Stimulated activated CD4-positive, alpha-beta T cell treated with anti-CD3 and anti-CD28 coated beads, Interleukin-15, amount 100 ng/mL, for 1 hour (primary cell): Measurements from ENCODE around the gene ZFAND6.
"Not testable (repeated sequence)": the region's sequence is repeated elsewhere in the genome, so short reads cannot be mapped to it uniquely, and the experiment has no call there.

Experiments
- DNase-seq, 2 donors: peaks; one replicate each; pipeline ENCODE4 v3.0.0-alpha.2; 2020; ENCODE audit warnings: low read depth in 1 of 2, low spot score in 1 of 2

ZFAND6 gene

DNA sequence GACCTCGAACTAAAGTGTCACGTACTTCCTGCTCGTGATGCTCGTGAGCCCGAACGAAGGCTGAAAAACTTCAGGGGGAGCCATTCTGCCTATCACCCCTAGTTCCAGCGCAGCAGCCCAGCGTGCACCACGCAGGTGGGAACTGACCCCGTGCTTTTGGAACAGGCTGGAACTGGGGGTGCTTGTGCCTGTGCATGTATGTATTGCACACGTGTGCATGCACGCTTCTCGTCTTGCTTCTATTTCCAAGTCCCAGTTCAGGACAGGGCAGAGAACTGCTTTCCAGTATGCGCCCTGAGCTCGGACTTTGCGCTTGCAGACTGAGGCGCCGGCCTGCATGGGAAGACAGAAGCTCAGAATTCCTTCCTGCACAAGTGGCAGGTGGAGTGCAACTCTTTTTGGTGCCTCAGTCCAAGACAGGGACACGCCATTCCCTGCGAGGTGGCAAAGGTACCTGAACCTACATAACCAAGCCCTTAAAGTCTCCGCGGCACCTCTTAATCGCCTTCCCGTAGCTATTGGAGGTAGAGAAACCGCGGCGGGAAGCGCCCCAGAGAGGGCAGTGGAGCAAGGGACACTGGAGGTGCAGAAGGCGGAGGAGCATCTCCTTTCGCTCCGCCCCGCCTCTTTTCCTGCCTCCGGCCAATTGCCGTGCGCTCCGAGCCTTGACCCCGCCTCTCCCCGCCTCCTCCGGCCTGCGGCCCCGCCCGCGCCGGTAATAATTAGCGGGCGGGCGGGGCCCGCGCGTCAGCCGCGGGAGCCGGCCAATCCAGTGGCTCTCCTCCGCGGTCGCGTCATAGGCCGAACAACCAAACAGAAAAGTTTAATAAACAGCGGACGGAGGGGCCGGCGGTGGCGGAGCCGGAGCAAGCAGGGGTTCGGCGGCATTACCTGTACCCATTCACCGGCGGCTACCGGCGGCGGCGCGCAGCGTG lies at the start of gene ZFAND6:
TSS of gene ZFAND6 (plus strand) at position 826 of the 935 bp plus-strand sequence. CDS start 60,669 bp downstream, outside the sequence.
- peak; percentile 87 to 95 for DNase-seq

DNA sequence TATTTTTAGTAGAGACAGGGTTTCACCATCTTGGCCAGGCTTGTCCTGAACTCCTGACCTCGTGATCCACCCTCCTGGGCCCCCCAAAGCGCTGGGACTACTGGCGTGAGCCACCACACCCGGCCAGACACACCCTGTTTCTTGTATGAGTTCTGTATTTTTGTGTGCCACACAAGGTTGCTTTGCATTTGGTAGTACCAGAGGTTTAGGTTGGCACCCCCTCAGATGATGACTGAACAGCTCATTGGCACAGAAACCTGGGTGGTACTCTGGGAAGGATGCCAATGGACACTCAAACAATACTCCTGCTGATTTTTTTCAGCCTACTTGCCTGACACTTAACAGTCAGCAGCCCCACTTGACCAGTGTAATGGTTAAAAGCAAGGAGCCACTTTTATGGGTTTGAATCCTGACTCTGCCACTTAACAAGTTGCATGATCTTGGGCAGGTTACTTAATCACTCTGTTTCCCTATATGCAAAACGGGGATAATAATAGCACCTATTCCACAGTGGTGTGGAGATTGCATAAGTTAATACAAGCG lies 49.3 kb upstream of the ZFAND6 start:
- DNase-seq, result no peak

DNA sequence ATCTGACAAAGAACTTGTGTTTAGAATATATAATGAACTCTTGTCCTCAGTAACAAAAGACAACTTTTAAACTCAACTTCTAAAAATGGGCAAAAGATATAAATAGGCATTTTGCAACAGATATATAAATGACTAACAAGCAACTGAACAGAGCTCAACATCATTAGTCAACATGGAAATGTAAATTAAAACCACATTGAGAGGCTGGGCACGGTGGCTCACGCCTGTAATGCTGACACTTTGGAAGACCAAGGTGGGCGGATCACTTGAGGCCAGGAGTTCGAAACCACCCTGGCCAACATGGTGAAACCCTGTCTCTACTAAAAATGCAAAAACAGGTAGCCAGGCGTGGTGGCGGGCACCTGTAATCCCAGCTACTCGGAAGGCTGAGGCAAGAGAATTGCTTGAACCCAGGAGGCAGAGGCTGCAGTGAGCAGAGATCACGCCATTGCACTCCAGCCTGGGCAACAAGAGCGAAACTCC lies 48.4 kb upstream of the ZFAND6 start:
- DNase-seq, result not testable (repeated sequence)

DNA sequence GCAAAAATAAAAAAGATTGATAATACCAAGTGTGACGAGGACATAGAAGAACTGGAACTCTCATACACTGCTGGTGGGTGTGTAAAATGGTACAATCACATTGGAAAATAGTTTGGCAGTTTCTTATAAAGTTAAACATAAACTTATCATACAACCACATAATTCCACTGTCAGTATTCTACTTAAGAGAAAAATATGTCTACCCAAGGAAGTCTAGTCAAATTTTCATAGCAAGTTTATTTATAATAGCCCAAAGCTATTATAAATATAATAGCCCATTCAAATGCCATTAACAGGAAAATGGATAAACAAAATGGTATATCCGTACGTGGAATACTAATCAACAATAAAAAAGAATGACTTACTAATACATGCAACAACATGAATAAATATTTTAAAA lies 47.9 kb upstream of the ZFAND6 start:
- no peak for DNase-seq

DNA sequence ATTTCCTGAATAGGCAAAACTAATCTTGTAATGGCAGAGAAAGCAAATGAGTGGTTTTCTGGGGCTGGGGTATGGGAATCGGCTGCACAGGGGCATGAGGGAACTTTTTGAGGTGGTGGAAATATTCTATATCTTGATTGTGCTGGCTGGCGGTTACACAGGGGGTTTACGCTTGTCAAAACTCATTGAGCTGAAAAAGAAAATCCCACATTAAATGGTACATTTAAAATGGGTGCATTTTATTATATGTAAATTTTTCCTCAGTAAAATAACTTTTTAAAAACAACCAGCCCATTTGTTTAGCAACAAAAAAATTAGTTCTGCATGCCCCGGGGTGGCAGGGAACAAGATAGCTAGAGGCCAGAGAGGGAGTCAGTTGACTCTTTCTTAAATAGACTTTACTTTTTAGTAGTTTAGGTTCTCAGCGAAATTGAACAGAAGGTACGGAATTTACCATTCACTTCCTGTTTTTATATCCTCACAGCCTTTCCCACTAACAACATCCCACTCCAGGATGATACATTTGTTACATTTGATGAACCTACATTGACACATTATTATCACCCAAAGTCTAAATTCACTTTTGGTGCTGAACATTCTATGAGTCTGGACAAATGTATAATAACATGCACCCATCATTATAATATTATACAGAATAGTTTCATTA lies 47.3 kb upstream of the ZFAND6 start:
- DNase-seq, result no peak

DNA sequence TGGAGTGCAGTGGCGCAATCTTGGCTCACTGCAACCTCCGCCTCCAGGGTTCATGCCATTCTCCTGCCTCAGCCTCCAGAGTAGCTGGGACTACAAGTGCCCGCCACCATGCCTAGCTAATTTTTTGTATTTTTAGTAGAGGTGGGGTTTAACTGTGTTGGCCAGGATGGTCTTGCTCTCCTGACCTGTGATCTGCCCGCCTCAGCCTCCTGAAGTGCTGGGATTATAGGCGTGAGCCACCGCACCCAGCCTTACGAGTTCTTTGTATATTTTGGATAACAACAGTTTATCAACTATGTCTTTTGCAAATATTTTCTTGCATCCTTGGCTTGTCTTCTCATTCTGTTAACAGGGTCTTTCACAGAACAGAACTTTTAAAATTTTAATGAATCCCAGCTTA lies 45.3 kb upstream of the ZFAND6 start:
- not testable (repeated sequence) for DNase-seq

DNA sequence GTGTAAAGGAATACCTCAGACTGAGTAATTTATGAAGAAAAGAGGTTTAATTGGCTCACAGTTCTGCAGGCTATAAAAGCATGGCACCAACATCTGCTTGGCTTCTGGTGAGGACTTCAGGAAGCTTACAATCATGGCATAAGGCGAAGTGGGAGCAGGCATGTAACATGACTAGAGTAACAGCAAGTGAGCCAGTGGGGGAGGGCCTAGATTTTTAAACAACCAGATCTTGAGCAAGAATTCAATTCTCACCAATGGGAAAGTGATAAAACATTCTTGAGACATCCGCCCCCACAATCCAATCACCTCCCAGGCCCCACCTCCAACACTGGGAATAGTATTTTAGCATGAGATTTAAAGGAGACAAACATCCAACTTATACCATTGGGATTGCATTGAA lies 44.3 kb upstream of the ZFAND6 start:
- no peak for DNase-seq

DNA sequence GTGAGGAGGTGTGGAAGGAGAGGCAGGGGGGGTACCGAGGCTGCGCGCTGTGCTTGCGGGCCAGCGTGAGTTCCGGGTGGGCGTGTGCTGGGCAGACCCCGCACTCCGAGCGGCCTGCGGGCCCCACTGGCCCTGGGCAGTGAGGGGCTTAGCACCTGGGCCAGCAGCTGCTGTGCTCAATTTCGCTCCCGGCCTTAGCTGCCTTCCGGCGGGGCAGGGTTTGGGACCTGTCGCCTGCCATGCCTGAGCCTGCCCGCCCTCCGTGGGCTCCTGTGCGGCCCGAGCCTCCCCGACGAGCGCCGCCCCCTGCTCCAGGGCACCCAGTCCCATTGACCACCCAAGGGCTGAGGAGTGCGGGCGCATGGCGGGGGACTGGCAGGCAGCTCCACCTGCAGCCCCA lies 43.0 kb upstream of the ZFAND6 start:
- DNase-seq, result not testable (repeated sequence)

DNA sequence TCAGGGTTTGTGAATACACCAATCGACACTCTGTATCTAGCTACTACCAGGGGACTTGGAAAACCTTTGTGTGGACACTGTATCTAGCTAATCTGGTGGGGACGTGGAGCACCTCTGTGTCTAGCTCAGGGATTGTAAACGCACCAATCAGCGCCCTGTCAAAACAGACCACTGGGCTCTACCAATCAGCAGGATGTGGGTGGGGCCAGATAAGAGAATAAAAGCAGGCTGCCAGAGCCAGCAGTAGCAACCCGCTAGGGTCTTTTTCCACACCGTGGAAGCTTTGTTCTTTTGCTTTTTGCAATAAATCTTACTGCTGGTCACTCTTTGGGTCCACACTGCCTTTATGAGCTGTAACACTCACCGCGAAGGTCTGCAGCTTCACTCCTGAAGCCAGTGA lies 42.3 kb upstream of the ZFAND6 start:
- not testable (repeated sequence) for DNase-seq

DNA sequence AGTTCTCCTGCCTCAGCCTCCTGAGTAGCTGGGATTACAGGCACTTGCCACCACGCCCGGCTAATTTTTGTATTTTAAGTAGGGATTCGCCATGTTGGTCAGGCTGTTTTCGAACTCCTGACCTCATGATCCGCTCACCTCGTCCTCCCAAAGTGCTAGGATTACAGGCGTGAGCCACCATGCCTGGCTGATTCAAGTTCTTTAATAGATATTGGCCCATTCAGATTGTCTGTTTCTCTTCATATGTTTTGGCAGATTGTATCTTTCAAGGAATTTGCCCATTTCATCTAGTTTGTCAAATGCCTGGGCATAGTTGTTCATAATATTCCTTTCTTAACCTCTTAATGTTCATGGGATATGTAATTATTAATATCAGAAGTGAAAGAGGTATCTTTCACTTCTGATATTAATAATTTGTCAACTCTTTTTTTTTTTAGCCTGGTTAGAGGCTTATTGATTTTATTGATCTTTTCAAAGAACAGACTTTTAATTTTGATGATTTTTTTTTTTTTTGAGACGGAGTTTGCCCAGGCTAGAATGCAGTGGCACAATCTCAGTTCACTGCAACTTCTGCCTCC lies 40.2 kb upstream of the ZFAND6 start:
- no peak for DNase-seq

DNA sequence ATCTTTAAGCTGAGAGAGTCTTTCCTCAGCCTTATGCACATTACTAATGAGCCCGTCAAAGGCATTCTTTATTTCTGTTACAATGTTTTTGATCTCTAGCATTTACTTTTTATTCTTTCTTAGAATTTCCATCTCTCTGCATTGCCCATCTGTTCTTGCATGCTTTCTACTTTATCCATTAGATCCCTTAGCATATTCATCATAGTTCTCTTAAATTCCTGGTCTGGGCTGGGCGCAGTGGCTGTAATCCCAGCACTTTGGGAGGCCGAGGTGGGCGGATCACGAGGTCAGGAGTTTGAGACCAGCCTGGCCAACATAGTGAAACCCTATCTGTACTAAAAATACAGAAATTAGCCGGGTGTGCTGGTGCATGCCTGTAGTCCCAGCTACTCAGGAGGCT lies 39.3 kb upstream of the ZFAND6 start:
- not testable (repeated sequence) for DNase-seq

DNA sequence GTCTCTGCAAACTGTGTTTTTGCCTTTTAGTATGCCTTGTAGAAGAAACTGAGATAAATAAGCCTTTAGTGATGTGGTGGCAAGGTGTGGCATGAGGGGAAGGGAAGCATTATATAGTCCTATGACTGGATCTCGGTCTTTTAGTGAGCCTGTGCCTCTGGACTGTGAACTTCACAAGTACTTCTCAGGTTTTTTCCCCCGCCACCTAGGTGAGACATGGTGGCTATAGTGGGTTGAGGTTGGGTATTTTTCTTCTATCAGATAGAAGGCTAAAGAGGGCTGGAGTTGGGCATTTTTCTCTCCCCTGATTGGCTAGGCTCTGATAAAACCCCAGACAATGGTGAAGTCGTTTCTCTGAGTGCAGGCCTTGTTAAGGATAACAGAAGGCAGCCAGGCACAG lies 38.7 kb upstream of the ZFAND6 start:
- DNase-seq, result no peak

DNA sequence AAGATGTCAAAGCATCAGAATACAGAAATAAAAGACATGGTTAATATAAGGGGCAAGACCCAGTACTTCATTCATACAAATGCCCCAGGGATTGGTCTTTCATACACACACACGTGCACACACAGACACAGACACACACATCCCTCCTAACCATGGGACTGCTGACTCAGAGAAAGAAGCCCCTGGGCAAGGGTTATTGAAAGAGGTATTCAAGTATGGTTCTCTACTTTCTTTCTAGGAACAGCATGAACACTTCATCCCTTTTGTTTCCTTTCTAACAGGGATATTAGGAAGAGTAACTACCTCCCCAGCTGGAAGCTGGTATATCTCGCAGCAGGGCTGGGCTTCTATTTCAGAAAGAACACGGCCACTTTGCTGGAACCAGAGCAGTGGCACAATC lies 33.2 kb upstream of the ZFAND6 start:
- DNase-seq, result no peak

DNA sequence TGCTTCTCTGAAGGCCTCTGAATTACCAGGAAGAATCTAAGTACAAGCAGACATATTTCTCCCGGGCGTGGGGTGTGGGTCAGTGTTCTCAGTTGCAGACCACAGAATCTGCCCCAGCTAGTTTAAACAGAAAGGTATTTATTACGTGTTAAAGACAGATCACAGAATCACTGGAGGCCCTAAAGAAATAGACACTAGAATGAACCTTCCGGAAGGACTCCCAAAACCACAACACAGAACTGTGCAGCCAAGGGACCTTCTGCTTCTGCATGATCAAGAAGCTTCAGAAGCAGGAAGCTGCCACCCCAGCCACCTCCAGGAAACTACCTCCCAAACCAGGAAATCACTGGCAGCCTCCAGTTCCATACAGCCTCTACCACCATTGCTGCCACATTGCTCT lies 32.7 kb upstream of the ZFAND6 start:
- no peak for DNase-seq

DNA sequence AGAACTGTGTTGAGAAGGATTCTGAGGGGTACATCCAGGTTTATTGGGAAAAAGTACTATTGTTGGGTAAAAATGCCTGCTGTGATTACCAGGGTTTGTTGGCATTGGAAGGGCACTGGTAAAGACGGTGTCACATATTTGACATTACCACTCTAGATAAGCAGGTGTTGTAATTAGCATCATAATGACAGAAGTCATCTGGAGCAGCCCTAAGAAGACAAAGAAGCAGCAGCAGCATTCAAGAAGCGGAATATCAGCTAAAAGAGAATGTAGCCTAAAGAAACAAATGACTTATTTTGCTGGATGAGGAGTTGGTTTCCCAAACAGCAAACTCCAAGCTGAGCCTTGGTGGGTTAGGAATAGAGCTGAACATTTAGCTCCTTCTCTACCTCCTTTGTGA lies 30.5 kb upstream of the ZFAND6 start:
- no peak for DNase-seq

DNA sequence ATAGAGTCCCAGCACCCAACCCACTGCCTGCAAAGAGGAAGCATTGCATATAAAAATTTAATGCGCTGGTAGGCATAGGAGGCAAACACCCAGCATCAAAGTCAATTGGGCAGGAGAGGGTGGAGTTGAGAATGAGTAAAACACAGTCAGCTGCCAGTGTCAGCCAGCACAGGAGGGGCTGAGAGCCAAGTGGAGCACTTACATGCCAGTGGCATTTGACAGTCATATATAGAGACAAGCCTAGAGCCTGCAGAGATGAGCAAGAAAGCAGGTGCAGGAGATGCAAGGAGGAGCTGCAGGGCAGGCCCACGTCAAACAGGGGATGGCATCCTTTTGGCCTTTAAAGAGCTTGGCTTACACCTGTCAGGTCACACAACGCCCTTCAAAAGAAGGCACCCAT lies 27.6 kb upstream of the ZFAND6 start:
- no peak for DNase-seq

DNA sequence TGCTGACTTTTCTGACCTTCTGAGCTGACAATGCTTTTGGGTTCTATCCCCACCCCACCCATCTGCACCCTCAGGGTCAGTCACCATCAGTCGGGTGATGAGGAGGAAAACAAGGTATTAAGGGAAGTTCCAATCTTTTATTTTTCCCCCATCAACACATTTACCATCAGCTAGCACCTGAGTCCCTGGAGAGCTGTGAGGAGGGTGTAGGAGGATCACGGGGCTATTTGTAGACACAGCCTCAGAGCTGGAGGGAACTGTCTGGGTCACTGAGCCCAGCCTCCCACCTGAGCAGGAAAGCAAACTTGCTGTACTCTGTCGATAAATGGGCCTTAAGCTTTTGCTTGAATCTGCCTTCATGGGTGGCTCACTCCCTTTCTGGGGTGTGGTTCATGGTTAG lies 24.8 kb upstream of the ZFAND6 start:
- no peak for DNase-seq

DNA sequence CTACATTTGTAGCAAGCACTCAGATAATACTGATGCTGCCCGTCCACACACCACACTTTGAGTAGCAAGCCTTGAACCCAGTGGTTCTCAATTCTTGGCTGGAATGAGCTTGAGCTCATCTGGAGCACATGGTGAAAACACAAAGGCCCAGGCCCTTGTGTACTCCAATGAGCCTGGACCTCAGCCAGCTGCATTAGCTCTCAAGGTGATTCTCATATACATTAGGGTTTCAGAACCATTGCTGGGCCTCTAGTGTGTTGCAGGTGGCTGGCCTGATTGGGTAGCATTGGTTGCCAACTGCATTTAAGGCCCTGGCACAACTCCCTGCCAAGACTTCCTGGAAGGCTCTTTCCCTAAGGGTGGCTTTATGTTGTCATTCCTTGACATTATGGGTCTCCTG lies 23.4 kb upstream of the ZFAND6 start:
- DNase-seq, result no peak

DNA sequence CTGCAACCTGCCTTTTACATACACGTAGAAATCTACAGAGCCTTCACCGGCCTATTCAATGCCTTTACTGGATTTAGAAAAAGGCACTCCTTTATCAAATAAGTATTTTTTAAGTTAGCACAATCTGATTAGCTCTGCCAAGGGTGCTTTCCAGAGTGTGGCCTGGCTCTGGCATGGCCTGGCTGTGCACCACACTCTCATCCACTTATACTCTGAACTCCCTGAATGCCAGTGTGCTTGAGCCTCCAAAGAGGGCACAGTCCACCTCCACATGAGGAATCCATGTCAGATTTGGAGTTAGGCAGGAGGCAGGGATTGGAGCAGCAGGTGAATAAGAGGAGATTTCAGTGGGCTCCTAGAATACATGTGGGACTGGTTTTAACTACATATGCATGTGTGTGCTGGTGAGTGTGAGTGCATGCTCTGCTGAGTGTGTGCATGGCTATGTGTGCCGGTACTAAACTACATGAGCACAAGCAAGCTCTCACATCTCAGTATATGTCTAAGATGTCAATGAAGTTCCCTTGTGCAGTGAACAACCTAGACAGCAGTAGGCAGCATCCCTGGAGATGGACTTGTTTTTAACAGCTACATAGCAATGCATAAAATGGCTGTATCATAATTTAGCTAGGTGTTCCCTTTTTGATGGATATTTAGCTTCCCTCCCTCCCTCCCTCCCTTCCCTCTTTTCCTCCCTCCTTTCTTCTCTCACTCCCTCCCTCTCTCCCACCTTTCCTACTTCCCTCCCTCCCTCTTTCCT lies 17.8 kb upstream of the ZFAND6 start:
- no peak for DNase-seq

DNA sequence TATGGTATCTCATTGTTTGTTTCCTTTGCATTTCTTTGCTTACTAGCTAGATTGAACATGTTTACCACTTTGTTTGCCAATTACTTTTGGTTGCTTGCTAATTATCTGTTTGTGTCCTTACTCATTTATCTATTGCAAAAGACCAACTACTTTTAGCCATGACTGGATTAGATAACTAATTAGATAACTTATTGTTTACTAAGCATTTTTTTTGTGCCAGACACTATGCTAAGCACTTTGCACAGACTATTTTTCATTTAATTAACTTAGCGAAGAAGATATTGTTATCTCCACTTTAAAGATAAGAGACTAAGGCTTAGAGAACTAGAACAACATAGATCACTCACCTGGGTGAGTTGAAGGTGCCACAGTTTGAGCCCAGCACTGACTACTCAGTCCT lies 16.9 kb upstream of the ZFAND6 start:
- DNase-seq, result no peak

DNA sequence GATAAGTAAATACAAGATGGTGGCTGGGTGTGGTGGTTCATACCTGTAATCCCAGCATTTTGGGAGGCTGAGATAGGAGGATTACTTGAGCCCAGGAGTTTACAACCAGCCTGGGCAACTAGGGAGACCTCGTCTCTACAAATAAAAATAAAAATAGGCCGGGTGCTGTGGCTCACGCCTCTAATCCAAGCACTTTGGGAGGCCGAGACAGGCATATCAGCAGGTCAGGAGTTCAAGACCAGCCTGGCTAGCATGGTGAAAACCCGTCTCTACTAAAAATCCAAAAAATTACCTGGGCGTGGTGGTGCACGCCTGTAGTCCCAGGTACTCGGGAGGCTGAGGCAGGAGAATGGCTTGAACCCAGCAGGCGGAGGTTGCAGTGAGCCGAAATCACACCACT lies 14.3 kb upstream of the ZFAND6 start:
- not testable (repeated sequence) for DNase-seq
